Measurements from ENCODE around the gene OR2G6.

OR2G6 gene

GRCh38 chr1:248576260-248576980 lies 68.5 kb downstream of the OR2G6 start:
- DNase-seq, result no peak

Data from hematopoietic multipotent progenitor cell treated with erythropoietin and hydrocortisone succinate and interleukin-3 and kit ligand, for 4 days (in vitro differentiated cells).